GM12864 (cell line): ENCODE data around the gene DOCK3.
"Not testable (repeated sequence)": the region's sequence is repeated elsewhere in the genome, so short reads cannot be mapped to it uniquely, and the experiment has no call there.

Source experiments
- DNase-seq: peaks from one replicate; pipeline ENCODE4 v3.0.0-alpha.2; 2011; ENCODE audit warnings: low read depth
- H3K4me3 ChIP-seq: 2 replicates; pipeline ENCODE4 v1.5.1; 2011; ENCODE audit warnings: mild to moderate bottlenecking, low read depth, low read length, control low read depth
- TF ChIP-seq, protein P1 (sequence below): IDR thresholded peaks from 2 replicates; pipeline ENCODE4 v1.5.1; 2011; ENCODE audit warnings: low read depth, mild to moderate bottlenecking, moderate library complexity, low read length, control low read depth, inconsistent platforms; ENCODE audit errors: missing control alignments

The DOCK3 gene

DNA sequence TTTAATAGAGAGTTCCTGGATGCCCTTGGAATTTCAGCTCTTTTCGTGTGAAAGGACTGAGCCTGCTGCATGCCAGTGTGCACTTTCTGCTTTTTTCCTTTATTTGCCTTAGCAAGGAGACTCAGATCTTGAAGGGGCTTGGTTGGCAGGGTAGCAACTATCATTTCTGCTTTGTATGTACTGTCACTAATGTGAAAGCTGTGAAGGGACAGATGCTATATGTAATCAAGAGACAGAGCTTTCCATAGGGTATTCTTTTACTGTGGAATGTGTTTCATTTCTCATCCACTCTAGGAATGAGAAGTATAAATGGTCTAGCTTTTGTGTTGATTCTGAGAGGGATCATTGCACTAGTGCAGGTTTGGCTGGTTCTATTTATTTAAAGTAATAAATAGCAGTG is 377.8 kb downstream of the DOCK3 start:
- DNase-seq, result no peak
- TF ChIP-seq, protein P1, sequence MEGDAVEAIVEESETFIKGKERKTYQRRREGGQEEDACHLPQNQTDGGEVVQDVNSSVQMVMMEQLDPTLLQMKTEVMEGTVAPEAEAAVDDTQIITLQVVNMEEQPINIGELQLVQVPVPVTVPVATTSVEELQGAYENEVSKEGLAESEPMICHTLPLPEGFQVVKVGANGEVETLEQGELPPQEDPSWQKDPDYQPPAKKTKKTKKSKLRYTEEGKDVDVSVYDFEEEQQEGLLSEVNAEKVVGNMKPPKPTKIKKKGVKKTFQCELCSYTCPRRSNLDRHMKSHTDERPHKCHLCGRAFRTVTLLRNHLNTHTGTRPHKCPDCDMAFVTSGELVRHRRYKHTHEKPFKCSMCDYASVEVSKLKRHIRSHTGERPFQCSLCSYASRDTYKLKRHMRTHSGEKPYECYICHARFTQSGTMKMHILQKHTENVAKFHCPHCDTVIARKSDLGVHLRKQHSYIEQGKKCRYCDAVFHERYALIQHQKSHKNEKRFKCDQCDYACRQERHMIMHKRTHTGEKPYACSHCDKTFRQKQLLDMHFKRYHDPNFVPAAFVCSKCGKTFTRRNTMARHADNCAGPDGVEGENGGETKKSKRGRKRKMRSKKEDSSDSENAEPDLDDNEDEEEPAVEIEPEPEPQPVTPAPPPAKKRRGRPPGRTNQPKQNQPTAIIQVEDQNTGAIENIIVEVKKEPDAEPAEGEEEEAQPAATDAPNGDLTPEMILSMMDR, result no peak
- no peak overlapping the region for H3K4me3 ChIP-seq

DNA sequence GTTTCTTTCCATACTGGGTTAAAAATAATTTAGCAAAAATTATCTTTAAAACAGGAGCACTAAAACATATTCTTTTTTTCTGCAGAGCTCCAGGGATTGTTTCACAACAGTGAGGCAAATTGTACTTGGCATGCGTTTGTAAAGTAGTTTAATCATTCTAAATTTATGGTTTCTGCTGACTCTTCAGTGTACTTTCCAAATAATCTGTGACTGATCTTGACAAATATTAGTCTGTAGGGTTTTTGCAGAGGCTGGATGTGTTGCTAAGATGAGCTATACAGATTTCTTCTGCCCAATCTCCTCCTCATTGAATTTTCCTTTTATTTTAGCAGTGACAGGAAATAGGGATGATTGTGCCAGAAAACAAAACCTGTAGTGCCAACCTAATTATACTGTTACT is 382.4 kb downstream of the DOCK3 start:
- TF ChIP-seq, protein P1, result no peak
- H3K4me3 ChIP-seq, result no peak overlapping the region
- no peak for DNase-seq

DNA sequence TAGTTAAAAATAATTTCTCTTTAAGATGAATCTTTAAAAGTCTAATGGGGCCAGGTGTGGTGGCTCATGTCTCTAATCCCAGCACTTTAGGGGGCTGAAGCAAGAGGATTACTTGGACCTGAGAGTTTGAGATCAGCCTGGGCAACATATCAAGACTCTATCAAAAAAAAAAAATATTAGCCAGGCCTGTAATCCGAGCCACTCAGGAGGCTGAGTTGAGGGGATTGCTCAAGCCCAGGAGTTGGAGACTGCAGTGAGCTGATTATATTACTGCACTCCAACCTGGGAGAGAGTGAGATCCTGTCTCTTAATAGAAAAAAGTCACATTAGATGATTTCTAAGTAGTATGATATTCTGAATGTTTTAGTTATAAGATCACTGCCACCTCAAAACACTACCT is 388.3 kb downstream of the DOCK3 start:
- DNase-seq, result no peak
- H3K4me3 ChIP-seq, result no peak overlapping the region
- TF ChIP-seq, protein P1, result no peak

DNA sequence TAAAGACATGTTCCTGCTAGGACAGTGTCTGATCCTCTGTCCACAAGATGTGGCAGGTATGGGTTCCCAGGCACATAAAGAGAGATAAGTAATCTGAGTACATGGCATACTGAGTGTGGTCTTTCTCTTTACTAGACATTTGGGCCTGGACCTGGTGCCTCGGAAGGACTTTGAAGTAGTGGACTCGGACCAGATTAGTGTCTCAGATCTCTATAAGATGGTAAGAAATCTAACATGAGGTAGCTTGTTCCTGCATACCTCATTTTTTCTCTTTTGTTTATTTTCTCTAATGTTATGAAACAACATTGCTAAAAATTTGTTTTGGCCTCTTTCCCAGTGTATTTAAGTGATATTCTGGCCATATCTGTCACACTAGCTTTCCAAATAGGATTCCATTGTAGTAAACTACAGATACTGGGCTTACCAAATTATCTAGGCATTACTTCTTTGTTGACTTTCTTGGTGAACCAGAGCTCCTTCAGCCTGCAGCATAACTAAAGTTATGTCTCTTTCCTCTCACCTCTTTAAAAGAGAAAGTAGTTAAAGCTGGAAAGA is 400.6 kb downstream of the DOCK3 start:
- TF ChIP-seq, protein P1, result no peak
- DNase-seq, result no peak

DNA sequence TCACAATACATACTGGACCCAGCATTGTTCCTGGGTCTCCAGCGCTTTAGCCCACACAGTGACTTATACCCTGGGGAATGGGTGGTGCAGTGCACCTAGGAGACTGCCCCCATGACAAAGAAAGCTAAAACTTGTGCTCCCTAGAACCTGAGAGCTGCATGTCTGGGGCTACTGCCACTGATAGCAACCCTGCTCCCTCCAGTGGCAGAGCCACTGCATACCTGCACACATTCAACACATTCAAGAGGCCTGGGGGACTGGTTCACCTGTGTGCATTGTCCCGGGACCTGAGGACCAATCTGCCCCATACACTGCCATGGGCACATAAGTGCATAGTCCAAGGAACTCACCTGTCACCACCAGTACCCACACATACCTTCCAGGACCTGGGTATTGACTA is 407.6 kb downstream of the DOCK3 start:
- no peak for DNase-seq
- TF ChIP-seq, protein P1, result no peak
- no peak overlapping the region for H3K4me3 ChIP-seq

More for the DNA sequence above, 400.6 kb downstream of the DOCK3 start:
- no peak overlapping the region for H3K4me3 ChIP-seq

DNA sequence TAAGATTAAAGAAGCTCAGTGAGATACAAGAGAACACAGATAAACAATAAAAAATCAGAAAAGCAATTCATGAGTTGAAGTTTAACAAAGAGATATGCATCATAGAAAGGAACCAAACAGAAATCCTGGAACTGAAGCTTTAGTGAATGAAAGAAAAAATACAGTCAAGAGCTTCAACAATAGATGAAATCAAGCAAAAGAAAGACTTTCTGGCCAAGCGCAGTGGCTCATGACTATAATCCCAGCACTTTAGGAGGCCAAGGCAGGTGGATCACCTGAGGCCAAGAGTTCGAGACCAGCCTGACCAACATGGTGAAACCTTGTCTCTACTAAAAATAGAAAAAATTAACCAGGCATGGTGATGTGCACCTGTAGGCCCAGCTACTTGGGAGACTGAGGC is 408.8 kb downstream of the DOCK3 start:
- TF ChIP-seq, protein P1, result no peak
- DNase-seq, result no peak
- H3K4me3 ChIP-seq, result no peak overlapping the region

DNA sequence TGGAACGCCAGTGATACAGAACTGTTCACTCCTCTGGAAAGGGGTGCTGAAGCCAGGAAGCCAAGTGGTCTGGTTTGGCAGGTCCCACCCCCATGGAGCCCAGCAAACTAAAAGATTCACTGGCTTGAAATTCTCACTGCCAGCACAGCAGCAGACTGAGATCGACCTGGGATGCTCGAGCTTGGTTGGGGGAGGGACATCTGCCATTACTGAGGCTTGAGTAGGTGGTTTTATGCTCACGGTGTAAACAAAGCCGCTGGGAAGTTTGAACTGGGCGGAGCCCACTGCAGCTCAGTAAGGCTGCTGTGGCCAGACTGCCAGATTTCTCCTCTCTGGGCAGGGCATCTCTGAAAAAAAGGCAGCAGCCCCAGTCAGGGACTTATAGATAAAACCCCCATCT is 417.4 kb downstream of the DOCK3 start:
- not testable (repeated sequence) for DNase-seq, H3K4me3 ChIP-seq

DNA sequence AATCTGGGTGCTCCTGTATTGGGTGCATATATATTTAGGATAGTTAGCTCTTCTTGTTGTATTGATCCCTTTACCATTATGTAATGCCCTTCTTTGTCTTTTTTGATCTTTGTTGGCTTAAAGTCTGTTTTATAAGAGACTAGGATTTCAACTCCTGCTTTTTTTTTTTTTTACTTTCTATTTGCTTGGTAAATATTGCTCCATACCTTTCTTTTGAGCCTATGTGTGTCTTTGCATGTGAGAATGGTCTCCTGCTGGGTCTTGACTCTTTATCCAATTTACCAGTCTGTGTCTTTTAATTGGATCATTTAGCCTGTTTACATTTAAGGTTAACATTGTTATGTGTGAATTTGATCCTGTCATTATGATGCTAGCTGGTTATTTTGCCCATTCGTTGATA is 420.1 kb downstream of the DOCK3 start:
- not testable (repeated sequence) for H3K4me3 ChIP-seq, DNase-seq
